ENCODE results near the gene DCAF8.
A peak's percentile ranks its signal among the peaks of the same experiment; 100 is the strongest.
"Not testable (repeated sequence)": the region's sequence is repeated elsewhere in the genome, so short reads cannot be mapped to it uniquely, and the experiment has no call there.

DCAF8 gene

GRCh38 chr1:160261893-160262794 is at the start of gene DCAF8:
TSS of gene DCAF8 (minus strand) at chr1:160262549. CDS start at chr1:160244008, 18,541 bp downstream.
- peak; percentile 98 for DNase-seq

GRCh38 chr1:160309571-160309970 is 47.2 kb upstream of the DCAF8 start:
- DNase-seq: no peak

DNA sequence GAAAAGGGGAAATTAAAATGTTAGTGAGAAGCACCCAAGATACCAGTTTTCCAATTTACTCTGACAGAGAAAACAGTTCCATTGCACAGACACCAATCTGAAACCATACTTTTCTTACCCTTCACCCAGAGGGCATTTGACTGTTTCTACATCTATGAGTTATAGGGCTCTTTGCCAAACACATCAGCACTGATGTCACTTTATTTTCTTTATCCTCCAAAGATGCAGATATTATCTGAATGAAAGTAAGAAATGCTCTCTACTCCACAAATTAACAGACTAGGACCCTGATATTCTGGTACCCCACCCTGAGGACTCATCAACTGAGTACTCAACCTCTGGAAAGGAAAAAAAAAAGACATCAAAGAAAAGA is 46.8 kb upstream of the DCAF8 start:
- DNase-seq: peak; percentile 14

- no peak for DNase-seq
Measured at GRCh38 chr1:160308451-160309184, 46.3 kb upstream of the DCAF8 start.

DNA sequence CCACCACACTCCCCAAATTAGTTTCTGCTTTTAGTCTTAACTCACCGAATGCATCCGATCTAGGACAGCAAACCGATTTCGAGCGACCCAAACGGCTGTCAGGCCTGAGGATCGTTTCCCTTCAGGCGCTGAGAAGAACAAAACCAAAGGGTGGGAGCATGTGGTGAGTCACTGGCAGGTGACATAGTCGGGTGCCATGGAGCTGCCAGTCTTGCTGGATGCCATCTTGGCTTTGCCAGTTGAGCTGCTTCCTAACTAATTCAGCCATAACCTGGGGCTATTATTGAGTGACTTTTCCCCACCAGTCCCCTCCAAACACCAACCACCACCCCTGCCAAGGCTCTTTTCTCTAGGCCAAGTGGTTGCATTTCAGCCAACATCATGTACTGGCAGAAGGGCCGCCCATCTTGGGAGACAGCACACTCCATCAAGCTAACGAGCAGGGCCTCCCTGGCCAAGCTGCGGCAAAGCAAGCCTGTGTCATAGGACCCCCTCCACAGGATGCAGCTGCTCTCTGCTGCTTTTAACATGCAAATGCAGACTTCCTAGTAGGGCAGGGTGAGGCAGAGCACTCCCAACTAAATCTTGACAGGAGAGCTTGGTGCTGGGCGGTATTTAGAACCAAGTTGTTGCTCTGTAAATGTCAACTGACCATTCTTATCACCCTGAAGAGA is 44.9 kb upstream of the DCAF8 start:
- DNase-seq: no peak

DNA sequence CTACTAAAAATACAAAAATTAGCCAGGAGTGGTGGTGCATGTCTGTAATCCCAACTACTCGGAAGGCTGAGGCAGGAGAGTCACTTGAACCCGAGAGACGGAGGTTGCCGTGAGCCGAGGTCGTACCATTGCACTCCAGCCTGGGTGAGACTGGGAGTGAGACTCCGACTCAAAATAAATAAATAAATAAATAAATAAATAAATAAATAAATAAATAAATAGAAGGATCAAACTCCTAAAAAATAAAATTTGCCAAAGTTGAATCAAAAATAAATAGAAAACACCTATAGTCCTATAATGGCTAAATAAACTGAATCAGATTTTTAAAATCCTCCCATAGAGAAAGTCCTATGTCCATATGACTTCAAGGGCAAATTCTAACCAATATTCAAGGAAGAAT is 37.8 kb upstream of the DCAF8 start:
- DNase-seq: no peak

GRCh38 chr1:160296036-160296435 is 33.7 kb upstream of the DCAF8 start:
- no peak for DNase-seq

- no peak for DNase-seq
Measured at GRCh38 chr1:160293020-160293968, 30.9 kb upstream of the DCAF8 start.

- peak; percentile 56 for DNase-seq
Measured at GRCh38 chr1:160291248-160292220, 29.2 kb upstream of the DCAF8 start.

DNA sequence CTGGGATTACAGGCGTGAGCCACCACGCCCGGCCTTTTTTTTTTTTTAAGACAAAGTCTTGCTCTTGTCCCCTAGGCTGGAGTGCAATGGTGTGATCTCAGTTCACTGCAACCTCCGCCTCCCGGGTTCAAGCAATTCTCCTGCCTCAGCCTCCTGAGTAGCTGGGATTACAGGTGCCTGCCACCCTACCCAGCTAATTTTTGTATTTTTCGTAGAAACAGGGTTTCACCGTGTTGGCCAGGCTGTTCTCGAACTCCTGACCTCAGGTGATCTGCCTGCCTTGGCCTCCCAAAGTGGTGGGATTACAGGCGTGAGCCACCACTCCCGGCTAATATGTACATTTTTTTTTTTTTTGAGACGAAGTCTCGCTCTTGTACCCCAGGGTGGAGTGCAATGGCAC is 25.4 kb upstream of the DCAF8 start:
- not testable (repeated sequence) for DNase-seq

DNA sequence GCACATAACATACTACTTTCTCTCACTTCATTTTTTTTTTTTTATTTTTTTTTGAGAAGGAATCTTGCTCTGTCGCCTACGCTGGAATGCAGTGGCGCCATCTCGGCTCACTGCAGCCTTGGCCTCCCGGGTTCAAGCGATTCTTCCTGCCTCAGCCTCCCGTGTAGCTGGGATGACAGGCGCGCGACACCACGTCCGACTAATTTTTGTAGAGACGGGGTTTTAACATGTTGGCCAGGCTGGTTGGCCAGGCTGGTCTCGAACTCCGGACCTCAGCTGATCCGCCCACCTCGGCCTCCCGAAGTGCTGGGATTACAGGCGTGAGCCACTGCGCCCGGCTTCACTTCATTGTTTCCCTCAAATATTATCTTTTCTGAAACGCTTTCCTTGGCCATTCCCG is 23.2 kb upstream of the DCAF8 start:
- no peak for DNase-seq

DNA sequence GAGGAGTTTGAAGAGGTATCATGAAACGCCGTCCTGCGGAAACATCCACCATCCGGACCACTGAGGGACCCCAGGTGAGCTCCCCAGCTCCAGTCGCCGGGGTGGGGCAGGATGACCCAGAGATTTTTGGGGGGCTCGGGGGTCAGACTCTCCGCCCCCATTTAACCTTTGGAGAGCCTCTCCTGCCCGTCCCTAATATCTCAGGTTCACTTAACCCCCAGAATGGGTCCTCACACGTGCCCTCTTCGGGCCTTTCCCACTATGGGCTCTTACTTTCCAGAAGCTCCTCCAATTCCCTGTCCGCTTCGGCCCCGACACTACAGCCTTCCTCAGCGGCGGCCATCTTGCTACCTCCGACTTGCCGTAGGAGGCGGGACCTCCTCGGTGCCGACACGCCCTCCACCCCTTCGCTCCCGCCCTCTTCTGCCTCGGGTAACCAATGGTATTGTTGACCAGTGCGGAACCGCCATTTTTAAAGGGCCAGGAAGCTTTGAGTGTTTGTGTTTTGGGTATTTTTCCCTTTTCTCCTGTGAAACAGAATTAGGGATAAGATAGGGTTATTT is 22.5 kb upstream of the DCAF8 start, which contains the start of gene PEX19:
Gene PEX19, minus strand, starts transcription at position 352 of the 563 bp plus-strand sequence. Its CDS starts 9 bp downstream, at position 343.
- peak; percentile 91 for DNase-seq

DNA sequence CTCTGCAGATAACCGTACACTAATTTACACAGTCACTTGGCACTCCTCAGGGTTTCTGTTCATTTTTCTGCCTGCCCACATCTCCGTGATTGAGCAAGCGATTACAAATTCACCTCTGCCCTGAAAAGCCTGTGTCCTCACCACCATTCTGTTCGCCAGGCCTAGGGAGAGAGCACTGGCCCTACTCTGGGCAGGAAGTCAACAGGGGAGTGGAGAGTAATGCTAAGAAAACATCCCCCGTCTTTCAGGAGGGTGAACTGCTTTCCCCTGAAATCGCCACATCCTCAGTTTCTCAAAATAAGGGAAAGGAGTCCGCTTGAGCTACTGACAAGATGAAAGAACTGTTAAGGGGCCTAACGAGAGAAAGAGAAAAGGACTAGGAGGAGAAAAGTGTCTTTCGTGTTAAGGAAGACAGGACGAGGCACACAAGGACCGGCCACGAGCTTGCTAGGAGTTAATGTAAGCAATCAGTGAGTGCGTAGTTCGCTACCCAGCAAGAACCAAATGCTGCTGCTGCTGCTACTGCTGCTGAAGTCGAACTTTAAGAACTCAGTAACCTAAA is 22.0 kb upstream of the DCAF8 start:
- peak; percentile 83 for DNase-seq

- no peak for DNase-seq
Measured at GRCh38 chr1:160282807-160283206, 20.5 kb upstream of the DCAF8 start.

DNA sequence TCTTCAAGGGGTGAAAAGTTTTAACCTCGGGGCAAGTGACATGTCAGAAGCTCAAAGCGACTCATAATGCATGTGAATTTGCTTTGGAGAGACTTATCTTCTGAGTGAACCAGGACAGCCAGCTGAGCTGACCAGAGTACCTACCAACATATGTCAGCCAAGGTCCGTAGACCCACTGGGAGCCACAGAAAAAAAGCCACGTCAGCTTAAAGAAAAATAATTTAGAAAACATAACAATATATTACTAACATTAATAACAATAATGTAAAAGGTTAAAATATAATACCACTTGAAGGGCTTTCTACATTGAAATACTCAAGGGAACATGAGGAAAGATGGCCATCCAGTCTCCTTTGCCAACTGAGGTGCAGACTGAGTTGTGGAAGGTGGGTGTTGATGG is 15.6 kb upstream of the DCAF8 start:
- DNase-seq: no peak

GRCh38 chr1:160277330-160277729 is 15.0 kb upstream of the DCAF8 start:
- DNase-seq: no peak

DNA sequence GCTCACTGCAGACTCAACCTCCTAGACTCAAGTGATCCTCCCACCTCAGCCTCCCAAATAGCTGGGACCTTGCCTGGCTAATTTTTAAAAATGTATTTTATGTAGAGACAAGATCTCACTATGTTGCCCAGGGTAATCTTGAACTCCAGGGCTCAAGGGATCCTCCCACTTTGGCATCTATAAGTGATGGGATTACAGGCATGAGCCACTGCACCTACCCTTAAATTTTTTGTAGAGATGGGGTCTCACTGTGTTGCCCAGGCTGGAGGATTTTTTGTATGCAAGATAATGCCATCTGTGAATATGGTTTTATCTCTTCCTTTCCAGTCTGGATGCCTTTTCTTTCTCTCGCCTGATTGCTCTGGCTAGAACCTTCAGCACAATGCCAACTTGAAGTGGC is 8.7 kb upstream of the DCAF8 start:
- DNase-seq: no peak

DNA sequence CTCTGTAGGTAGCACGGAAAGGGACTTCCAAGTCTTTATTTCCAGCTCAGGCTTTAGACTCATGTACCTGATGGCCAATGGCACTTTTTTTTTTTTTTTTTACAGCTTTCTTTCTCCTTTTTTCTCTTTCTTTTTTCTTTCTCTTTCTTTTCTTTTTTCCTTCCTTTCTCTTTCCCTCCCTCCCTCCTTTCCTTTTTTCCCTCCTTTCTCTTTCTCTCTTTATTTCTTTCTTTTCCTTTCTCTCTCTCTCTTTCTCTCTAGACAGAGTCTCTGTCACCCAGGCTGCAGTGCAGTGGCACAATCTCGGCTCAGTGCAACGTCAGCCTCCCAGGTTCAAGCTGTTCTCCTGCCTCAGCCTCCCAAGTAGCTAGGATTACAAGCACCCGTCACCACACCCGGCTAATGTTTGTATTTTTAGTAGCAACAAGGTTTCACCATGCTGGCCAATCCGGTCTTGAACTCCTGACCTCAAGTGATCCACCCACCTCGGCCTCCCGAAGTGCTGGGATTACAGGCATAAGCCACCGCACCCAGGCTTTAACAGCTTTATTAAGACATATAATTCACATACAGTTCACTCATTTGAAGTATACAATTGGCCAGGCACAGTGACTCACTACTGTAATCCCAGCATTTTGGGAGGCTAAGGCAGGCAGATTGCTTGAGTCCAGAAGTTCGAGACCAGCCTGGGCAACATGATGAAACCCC is 5.1 kb upstream of the DCAF8 start:
- no peak for DNase-seq

GRCh38 chr1:160264795-160265307 is 2.5 kb upstream of the DCAF8 start:
- no peak for DNase-seq

- DNase-seq: peak; percentile 80
Measured at GRCh38 chr1:160261556-160261892, 825 bp downstream of the DCAF8 start.

Data from HCEC 1CT (cell line).